BLaER1 (cell line): ENCODE results near the gene USP6NL.
"Not testable (repeated sequence)": the region's sequence is repeated elsewhere in the genome, so short reads cannot be mapped to it uniquely, and the experiment has no call there.

Experiments used
- H3K27ac ChIP-seq: shearing (Covaris generic); formaldehyde crosslinking; 2 replicates; pipeline ENCODE4 v1.8.1; 2022
- H3K27me3 ChIP-seq: shearing (Covaris generic); formaldehyde crosslinking; 2 replicates; pipeline ENCODE4 v1.8.1; 2022
- H3K36me3 ChIP-seq: shearing (Covaris generic); formaldehyde crosslinking; 2 replicates; pipeline ENCODE4 v1.8.1; 2022
- H3K4me1 ChIP-seq: shearing (Covaris generic); formaldehyde crosslinking; 2 replicates; pipeline ENCODE4 v1.8.1; 2022
- H3K4me2 ChIP-seq: shearing (Covaris generic); formaldehyde crosslinking; 2 replicates; pipeline ENCODE4 v1.8.1; 2022
- H3K4me3 ChIP-seq: shearing (Covaris generic); formaldehyde crosslinking; 2 replicates; pipeline ENCODE4 v1.8.1; 2022
- H3K9ac ChIP-seq: shearing (Covaris generic); formaldehyde crosslinking; 2 replicates; pipeline ENCODE4 v1.8.1; 2022
- H3K9me3 ChIP-seq: shearing (Covaris generic); formaldehyde crosslinking; 2 replicates; pipeline ENCODE4 v1.8.1; 2022
- H4K20me1 ChIP-seq: shearing (Covaris generic); formaldehyde crosslinking; 2 replicates; pipeline ENCODE4 v1.8.1; 2022
- Cebpa-rat ChIP-seq: shearing (Covaris generic); IDR thresholded peaks from 2 replicates; pipeline ENCODE4 v1.8.1; 2022

USP6NL gene

GRCh38 chr10:11439523-11440053 lies 171.9 kb downstream of the USP6NL start:
- no peak overlapping the region for H3K4me3 ChIP-seq
- H3K4me2 ChIP-seq = peak overlapping the region; percentile 42
- H3K27me3 ChIP-seq = no peaks in the 10 kb centered on the region
- H3K36me3 ChIP-seq = no peaks in the 10 kb centered on the region
- no peak overlapping the region for H3K9ac ChIP-seq
- no peak for TF ChIP-seq Cebpa-rat
- H3K9me3 ChIP-seq = no peaks in the 10 kb centered on the region
- peaks cover 30% of the 10 kb centered on the region for H3K4me1 ChIP-seq
- H3K27ac ChIP-seq = no peak overlapping the region
- H4K20me1 ChIP-seq = no peaks in the 10 kb centered on the region

DNA sequence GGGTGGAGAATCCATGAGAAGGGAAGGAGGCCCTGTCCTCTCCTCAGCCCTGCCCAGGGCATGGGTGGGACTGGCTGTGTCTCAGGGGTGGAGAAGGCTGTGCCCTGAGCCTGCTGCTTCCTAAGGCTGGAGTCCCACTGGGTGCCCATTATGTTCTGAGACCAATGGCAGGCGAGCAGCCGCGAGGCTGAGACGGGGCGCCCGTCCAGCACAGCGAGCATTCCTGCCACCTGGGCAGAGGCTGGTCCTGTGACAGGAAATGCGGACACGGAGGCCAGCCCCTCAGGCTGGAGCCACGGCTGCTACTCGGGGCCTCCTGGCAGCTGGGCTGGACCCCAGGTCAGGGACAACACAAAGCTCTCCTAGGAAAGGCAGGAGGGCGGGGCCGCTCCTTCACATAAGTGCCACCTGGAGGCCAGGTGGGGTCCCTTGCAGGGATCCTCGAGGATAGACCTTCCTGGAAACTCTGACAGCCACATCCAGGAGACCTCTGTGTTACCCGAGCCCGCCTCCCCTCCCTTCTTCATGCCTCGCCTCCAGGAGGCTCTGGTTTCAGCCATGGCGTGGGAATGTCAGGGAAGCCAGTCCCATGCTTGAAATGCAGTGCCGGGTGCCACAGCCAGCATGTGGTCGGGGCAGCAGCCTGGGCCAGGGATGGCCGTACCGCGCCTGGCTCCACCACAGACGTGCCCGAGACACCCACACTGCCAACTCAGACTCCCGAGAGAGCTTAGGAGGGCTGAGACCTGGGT lies 173.9 kb downstream of the USP6NL start:
- H3K4me3 ChIP-seq = no peak overlapping the region
- no peaks in the 10 kb centered on the region for H3K27me3 ChIP-seq
- no peaks in the 10 kb centered on the region for H4K20me1 ChIP-seq
- H3K27ac ChIP-seq = no peak overlapping the region
- no peak overlapping the region for H3K4me2 ChIP-seq
- H3K4me1 ChIP-seq = peaks cover 30% of the 10 kb centered on the region
- peaks cover 10% of the 10 kb centered on the region for H3K9me3 ChIP-seq
- H3K36me3 ChIP-seq = no peaks in the 10 kb centered on the region
- no peak for TF ChIP-seq Cebpa-rat
- no peak overlapping the region for H3K9ac ChIP-seq

DNA sequence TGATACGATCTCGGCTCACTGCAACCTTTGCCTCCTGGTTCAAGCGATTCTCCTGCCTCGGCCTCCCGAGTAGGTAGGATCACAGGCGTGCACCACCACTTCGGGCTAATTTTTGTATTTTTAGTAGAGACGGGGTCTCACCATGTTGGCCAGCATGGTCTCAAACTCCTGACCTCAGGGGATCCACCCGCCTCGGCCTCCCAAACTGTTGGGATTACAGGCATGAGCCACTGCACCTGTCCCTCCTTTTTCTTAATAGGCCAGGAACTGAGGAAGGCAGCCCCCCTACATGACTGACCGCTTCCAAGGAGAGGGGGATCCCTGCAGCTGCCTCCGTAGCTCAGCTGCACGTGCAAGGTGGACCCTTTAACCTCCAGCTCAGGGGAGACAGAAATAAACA lies 175.0 kb downstream of the USP6NL start:
- peaks cover 30% of the 10 kb centered on the region for H3K4me1 ChIP-seq
- H3K9me3 ChIP-seq = peaks cover 10% of the 10 kb centered on the region
- not testable (repeated sequence) for H3K4me3 ChIP-seq, H3K36me3 ChIP-seq, H3K4me2 ChIP-seq, H3K9ac ChIP-seq, H3K27ac ChIP-seq, H3K27me3 ChIP-seq, H4K20me1 ChIP-seq

- H3K27ac ChIP-seq = no peak overlapping the region; the same call in 1 of the 2 replicates
- peak overlapping the region; percentile 60 for H3K4me2 ChIP-seq
- H4K20me1 ChIP-seq = no peaks in the 10 kb centered on the region
- H3K9ac ChIP-seq = no peak overlapping the region
- no peaks in the 10 kb centered on the region for H3K36me3 ChIP-seq
- H3K4me3 ChIP-seq = no peak overlapping the region
- peaks cover 29% of the 10 kb centered on the region for H3K4me1 ChIP-seq
- TF ChIP-seq Cebpa-rat = no peak
- peaks cover 10% of the 10 kb centered on the region for H3K9me3 ChIP-seq
- no peaks in the 10 kb centered on the region for H3K27me3 ChIP-seq
These were observed 175.9 kb downstream of the USP6NL start for GRCh38 chr10:11435581-11435981.

DNA sequence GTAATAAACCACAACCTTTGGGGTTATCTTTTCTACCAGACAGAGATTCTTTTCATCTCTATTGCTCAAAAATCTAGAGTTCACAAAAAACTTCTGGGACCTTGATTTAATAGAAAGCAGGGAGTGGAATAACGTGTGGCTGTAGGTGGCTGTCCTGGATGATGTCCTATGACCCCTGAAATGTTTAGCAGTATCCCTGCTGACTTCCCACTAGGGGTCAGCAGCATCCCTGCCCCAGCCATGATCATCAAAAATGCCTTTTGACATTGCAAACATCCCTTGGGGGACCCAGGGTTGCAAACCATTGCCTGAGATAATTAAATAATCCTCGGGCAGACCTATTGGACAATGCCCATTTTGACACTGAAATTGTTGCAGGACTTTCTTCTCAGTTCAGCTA lies 177.1 kb downstream of the USP6NL start:
- H3K27ac ChIP-seq = no peak overlapping the region

DNA sequence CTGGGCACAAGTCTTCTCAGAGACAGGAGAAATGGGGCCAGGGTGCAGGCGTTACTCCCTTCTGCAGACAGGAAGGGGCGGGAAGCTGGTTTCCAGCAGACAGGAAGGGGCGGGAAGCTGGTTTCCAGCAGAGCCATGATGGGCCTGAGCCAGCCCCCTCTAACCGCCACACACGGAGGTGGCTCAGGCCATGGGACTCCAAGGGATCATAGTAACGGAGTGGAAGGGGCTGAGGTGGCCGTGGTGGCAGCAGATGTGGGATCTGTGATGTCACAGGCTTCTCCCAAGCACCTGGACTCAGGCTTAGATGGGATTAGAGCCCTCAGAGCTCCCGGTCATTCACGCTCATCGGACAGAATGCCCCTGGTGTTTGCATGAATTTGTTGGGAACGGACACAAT lies 177.8 kb downstream of the USP6NL start:
- Histone ChIP-seq H3K36me3 (no peaks in the 10 kb centered on the region), H3K27me3 (no peaks in the 10 kb centered on the region), H3K4me2 (no peak overlapping the region), H3K4me1 (peaks cover 18% of the 10 kb centered on the region), H3K4me3 (no peak overlapping the region), H3K27ac (no peak overlapping the region), H4K20me1 (no peaks in the 10 kb centered on the region), H3K9me3 (peaks cover 17% of the 10 kb centered on the region), H3K9ac (no peak overlapping the region)
- TF ChIP-seq Cebpa-rat = no peak

More for the DNA sequence above, 177.1 kb downstream of the USP6NL start:
- Histone ChIP-seq H3K36me3 (no peaks in the 10 kb centered on the region), H3K4me1 (peaks cover 18% of the 10 kb centered on the region), H3K9me3 (peaks cover 16% of the 10 kb centered on the region), H3K4me2 (no peak overlapping the region), H3K27me3 (no peaks in the 10 kb centered on the region), H3K4me3 (no peak overlapping the region), H4K20me1 (no peaks in the 10 kb centered on the region), H3K9ac (no peak overlapping the region)
- no peak for TF ChIP-seq Cebpa-rat

DNA sequence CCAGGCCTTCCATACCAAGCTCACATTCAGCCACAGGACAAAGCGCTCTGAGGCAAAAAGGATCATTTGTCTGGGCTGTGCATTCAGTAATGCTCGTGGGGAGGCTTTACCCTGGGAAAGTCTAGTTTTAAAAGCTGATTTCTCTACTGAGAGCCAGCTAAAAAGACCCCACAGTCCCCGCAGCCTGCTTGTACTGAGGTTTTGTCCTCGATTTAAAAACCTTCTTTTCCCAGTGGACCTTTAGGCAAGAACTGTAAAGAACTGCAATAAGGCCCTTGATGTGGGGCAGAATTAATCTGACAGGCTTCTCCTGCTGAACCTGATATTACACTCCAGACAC lies 180.3 kb downstream of the USP6NL start:
- H3K4me1 ChIP-seq = peaks cover 14% of the 10 kb centered on the region
- H3K27ac ChIP-seq = no peak overlapping the region
- no peak overlapping the region for H3K4me3 ChIP-seq
- no peak for TF ChIP-seq Cebpa-rat
- H3K36me3 ChIP-seq = no peaks in the 10 kb centered on the region
- H3K9me3 ChIP-seq = peaks cover 23% of the 10 kb centered on the region
- no peak overlapping the region for H3K4me2 ChIP-seq
- no peak overlapping the region for H3K9ac ChIP-seq
- H3K27me3 ChIP-seq = no peaks in the 10 kb centered on the region
- no peaks in the 10 kb centered on the region for H4K20me1 ChIP-seq

DNA sequence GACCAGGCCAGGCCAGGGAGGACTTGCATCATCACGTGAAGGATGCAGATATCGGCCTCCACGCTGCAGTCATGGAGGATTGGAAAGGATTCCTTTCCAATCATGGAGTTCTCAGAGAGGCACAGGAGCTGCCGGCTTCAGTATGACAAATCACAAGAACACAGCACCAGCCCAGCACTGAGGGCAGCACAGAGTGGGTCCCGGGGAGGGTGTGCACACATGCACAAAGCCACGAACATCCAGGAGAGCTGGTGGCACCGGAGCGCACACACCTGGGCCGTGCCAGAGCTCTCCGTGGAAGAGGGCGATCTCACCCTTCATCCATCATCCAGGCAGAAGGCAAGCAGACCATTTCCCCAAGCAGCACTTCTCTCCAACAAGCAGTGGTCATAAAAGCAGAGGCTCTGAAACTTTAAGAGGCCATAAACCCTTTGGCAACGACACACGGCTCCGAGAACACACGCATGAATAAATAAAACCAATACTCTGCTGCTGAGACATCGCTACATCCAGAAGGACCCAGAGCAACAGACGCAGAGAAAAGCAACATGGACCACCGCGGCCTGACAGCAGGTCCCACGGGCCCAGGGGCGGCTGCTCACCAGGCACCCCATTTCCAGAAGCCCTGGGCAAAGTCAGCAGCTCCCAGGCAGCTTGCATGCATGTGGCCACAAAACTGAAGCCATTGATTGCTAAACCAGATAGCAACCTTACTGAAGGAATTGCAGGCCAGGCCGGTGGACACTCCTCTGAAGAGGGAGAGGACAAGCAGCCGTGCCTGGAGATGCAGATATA lies 180.8 kb downstream of the USP6NL start:
- Histone ChIP-seq H3K9ac (no peak overlapping the region), H3K9me3 (peaks cover 28% of the 10 kb centered on the region), H3K27me3 (no peaks in the 10 kb centered on the region), H3K4me3 (no peak overlapping the region), H3K4me1 (peaks cover 11% of the 10 kb centered on the region), H3K36me3 (no peaks in the 10 kb centered on the region), H3K4me2 (no peak overlapping the region), H3K27ac (no peak overlapping the region), H4K20me1 (no peaks in the 10 kb centered on the region)
- no peak for TF ChIP-seq Cebpa-rat

GRCh38 chr10:11429439-11430052 lies 181.9 kb downstream of the USP6NL start:
- peaks cover 28% of the 10 kb centered on the region for H3K9me3 ChIP-seq

GRCh38 chr10:11425676-11426075 lies 185.8 kb downstream of the USP6NL start:
- H3K9me3 ChIP-seq = peaks cover 26% of the 10 kb centered on the region

More at GRCh38 chr10:11429439-11430052, 181.9 kb downstream of the USP6NL start:
- Histone ChIP-seq H3K4me1 (peaks cover 12% of the 10 kb centered on the region), H3K36me3 (no peaks in the 10 kb centered on the region), H4K20me1 (no peaks in the 10 kb centered on the region), H3K27me3 (no peaks in the 10 kb centered on the region), H3K27ac (no peak overlapping the region), H3K4me2 (no peak overlapping the region), H3K9ac (no peak overlapping the region), H3K4me3 (no peak overlapping the region)
- TF ChIP-seq Cebpa-rat = no peak

More at GRCh38 chr10:11425676-11426075, 185.8 kb downstream of the USP6NL start:
- no peaks in the 10 kb centered on the region for H4K20me1 ChIP-seq
- H3K4me3 ChIP-seq = no peak overlapping the region
- no peaks in the 10 kb centered on the region for H3K36me3 ChIP-seq
- peaks cover 12% of the 10 kb centered on the region for H3K4me1 ChIP-seq
- TF ChIP-seq Cebpa-rat = no peak
- no peak overlapping the region for H3K27ac ChIP-seq
- no peak overlapping the region for H3K9ac ChIP-seq
- no peaks in the 10 kb centered on the region for H3K27me3 ChIP-seq
- peak overlapping the region; percentile 21; the same call in 1 of the 2 replicates for H3K4me2 ChIP-seq
